SK-N-SH (cell line): ENCODE results near the gene NBEAL1. TPM values are rescaled to one million over a fixed set of nuclear protein-coding genes. Genes with fewer than 3 reads are reported as not detected.
"Not testable (repeated sequence)": the region's sequence is repeated elsewhere in the genome, so short reads cannot be mapped to it uniquely, and the experiment has no call there.

Experiments
- CTCF ChIA-PET: fragments of 300-600, 350-600 bp; formaldehyde crosslinking; extraction: SDS; loops from one replicate; lab custom pipeline; 2021; lab: Yijun Ruan, JAX
- POLR2A ChIA-PET: fragments of 350-600 bp; sonication (Branson Sonifier 250); formaldehyde crosslinking; extraction: SDS; loops from one replicate; lab custom pipeline; 2020; ENCODE audit warnings: antibody characterized with exemption, inconsistent platforms; lab: Yijun Ruan, JAX
- DNase-seq: peaks from one replicate; pipeline ENCODE4 v3.0.0; 2012
- H2AFZ ChIP-seq: fragments of 200-600 bp; sonication (generic); 2 replicates; pipeline ENCODE4 v1.8.1; 2016; ENCODE audit warnings: antibody characterized with exemption, mild to moderate bottlenecking, low read depth
- H3F3A ChIP-seq: fragments of 200-600 bp; sonication (generic); replicated peaks from 2 replicates; pipeline ENCODE3; 2016; ENCODE audit warnings: antibody characterized with exemption, mild to moderate bottlenecking; ENCODE audit not compliant: insufficient read depth
- H3K27ac ChIP-seq, 2 experiments: fragments of 200-500 bp in 1 of 2; fragments of 200-600 bp in 1 of 2; sonication (Bioruptor generic) in 1 of 2; sonication (generic), shearing (Covaris generic) in 1 of 2; 2 replicates each; pipeline versions ENCODE4 v1.5.1 to v1.6.1; 2014 to 2016; ENCODE audit warnings: low read depth in 2 of 2, inconsistent platforms in 1 of 2, low read length in 1 of 2, mild to moderate bottlenecking in 1 of 2, mixed read lengths in 1 of 2
- H3K27me3 ChIP-seq: fragments of 200-600 bp; sonication (generic), shearing (Covaris generic); 2 replicates; pipeline ENCODE4 v1.6.1; 2016; ENCODE audit warnings: mixed run types; ENCODE audit not compliant: insufficient read depth
- H3K36me3 ChIP-seq, 2 experiments: fragments of 200-500 bp in 1 of 2; fragments of 200-600 bp in 1 of 2; sonication (Bioruptor generic) in 1 of 2; sonication (generic) in 1 of 2; replicated peaks in 1 of 2; 2 replicates each; pipeline versions ENCODE3 to v1.5.1; 2014 to 2016; ENCODE audit warnings: low read length in 1 of 2, mild to moderate bottlenecking in 1 of 2; ENCODE audit not compliant: insufficient read depth in 2 of 2, control insufficient read depth in 1 of 2
- H3K4me1 ChIP-seq, 2 experiments: fragments of 200-500 bp in 1 of 2; fragments of 200-600 bp in 1 of 2; sonication (Bioruptor generic) in 1 of 2; sonication (generic), shearing (Covaris generic) in 1 of 2; 2 replicates each; pipeline versions ENCODE4 v1.5.1 to v1.6.1; 2014 to 2016; ENCODE audit warnings: low read depth in 1 of 2, low read length in 1 of 2, mixed run types in 1 of 2; ENCODE audit not compliant: insufficient read depth in 2 of 2, control insufficient read depth in 1 of 2
- H3K4me2 ChIP-seq: fragments of 200-600 bp; sonication (generic), shearing (Covaris generic); 2 replicates; pipeline ENCODE4 v1.6.1; 2017; ENCODE audit warnings: mixed run types
- H3K4me3 ChIP-seq, 2 experiments: fragments of 200-500 bp in 1 of 2; fragments of 200-600 bp in 1 of 2; sonication (Bioruptor generic) in 1 of 2; sonication (generic), shearing (Covaris generic) in 1 of 2; 2 replicates each; pipeline versions ENCODE4 v1.5.1 to v1.8.1; 2014 to 2016; ENCODE audit warnings: low read depth in 2 of 2, inconsistent platforms in 1 of 2, low read length in 1 of 2, mild to moderate bottlenecking in 1 of 2, mixed read lengths in 1 of 2, moderate library complexity in 1 of 2
- H3K79me2 ChIP-seq: fragments of 200-600 bp; sonication (generic); 2 replicates; pipeline ENCODE4 v1.8.1; 2017; ENCODE audit warnings: mild to moderate bottlenecking; ENCODE audit not compliant: insufficient read depth
- H3K9ac ChIP-seq: fragments of 200-600 bp; sonication (generic); 2 replicates; pipeline ENCODE4 v1.6.1; 2017; ENCODE audit warnings: mixed run types
- H3K9me2 ChIP-seq: fragments of 200-600 bp; sonication (generic); 2 replicates; pipeline ENCODE4 v1.6.1; 2017; ENCODE audit warnings: mixed run types
- H3K9me3 ChIP-seq: fragments of 200-600 bp; sonication (generic); 2 replicates; pipeline ENCODE4 v1.6.1; 2017; ENCODE audit warnings: mixed run types, mild to moderate bottlenecking, moderate library complexity
- H4K20me1 ChIP-seq: fragments of 200-600 bp; sonication (generic); 2 replicates; pipeline ENCODE4 v1.6.1; 2017; ENCODE audit warnings: mild to moderate bottlenecking, mixed run types; ENCODE audit not compliant: insufficient read depth
- CHD2 ChIP-seq: fragments of 150-350 bp; IDR thresholded peaks from 2 replicates; pipeline ENCODE4 v1.6.1; 2018; ENCODE audit warnings: low read length; ENCODE audit not compliant: partially characterized antibody
- FOXJ3 ChIP-seq: sonication (generic); formaldehyde crosslinking; IDR thresholded peaks from 2 replicates; pipeline ENCODE4 v1.5.1; 2020; ENCODE audit warnings: mild to moderate bottlenecking, missing genetic modification reagents
- MXI1 ChIP-seq: IDR thresholded peaks from 2 replicates; pipeline ENCODE4 v1.6.1; 2012; ENCODE audit warnings: mild to moderate bottlenecking, low read depth, low read length, improper control_type of control experiment
- RCOR1 ChIP-seq: fragments of 150-350 bp; IDR thresholded peaks from 2 replicates; pipeline ENCODE4 v1.6.1; 2017; ENCODE audit warnings: antibody characterized with exemption, low read length
- TCF12 ChIP-seq: IDR thresholded peaks from 2 replicates; pipeline ENCODE4 v1.4.0; 2012
- WGBS: methylation state at CpG from one replicate; pipeline ENCODE4 v1.1.6; 2017; ENCODE audit warnings: low lambda C conversion rate; 5-methylcytosine and 5-hydroxymethylcytosine counted together
- polyA plus RNA-seq, 3 experiments: library from polyadenylated mRNA; depleted of rRNA; stranded (reverse); fragments of >200 nt; gene quantifications; 2 replicates each; pipeline ENCODE4 v1.2.3, GENCODE V29; 2012
- TF ChIP-seq, protein P1 (sequence below): fragments of 150-350 bp; IDR thresholded peaks from 2 replicates; pipeline ENCODE4 v1.6.1; 2016; ENCODE audit warnings: mild to moderate bottlenecking, low read depth, low read length

Gene NBEAL1
- polyA plus RNA-seq, 1 of the 3 experiments (the other 2 are of a cell fraction), result 3.3 TPM

DNA sequence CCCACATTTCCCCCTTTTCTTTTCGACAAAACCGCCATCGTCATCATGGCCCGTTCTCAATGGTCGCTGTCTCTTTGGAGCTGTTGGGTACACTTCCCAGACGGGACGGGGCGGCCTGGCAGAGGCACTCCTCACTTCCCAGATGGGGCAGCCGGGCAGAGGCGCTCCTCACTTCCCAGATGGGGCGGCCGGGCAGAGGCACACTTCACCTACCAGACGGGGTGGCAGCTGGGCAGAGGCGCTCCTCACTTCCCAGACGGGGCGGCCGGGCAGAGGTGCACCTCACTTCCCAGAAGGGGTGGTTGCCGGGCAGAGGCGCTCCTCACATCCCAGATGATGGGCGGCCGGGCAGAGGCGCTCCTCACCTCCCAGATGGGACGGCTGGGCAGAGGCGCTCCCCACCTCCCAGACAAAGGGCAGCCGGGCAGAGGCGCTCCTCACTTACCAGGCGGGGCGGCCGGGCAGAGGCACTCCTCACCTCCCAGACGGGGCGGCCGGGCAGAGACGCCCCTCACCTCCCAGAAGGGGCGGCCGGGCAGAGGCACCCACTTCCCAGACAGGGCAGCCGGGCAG is 51.9 kb downstream of the NBEAL1 start:
- POLR2A ChIA-PET, H3K4me2 ChIP-seq, H2AFZ ChIP-seq, H3K27ac ChIP-seq, H3K9me3 ChIP-seq, H3K9ac ChIP-seq, H3K4me3 ChIP-seq, DNase-seq, H3K79me2 ChIP-seq, CTCF ChIA-PET, H3F3A ChIP-seq, H4K20me1 ChIP-seq, H3K4me1 ChIP-seq, H3K9me2 ChIP-seq, H3K27me3 ChIP-seq: not testable (repeated sequence)
- H3K36me3 ChIP-seq, result peaks cover 8 to 31% of the 10 kb centered on the region in 2 experiments
- WGBS, result 98% methylated on average over 27 of the region's 36 CpGs

DNA sequence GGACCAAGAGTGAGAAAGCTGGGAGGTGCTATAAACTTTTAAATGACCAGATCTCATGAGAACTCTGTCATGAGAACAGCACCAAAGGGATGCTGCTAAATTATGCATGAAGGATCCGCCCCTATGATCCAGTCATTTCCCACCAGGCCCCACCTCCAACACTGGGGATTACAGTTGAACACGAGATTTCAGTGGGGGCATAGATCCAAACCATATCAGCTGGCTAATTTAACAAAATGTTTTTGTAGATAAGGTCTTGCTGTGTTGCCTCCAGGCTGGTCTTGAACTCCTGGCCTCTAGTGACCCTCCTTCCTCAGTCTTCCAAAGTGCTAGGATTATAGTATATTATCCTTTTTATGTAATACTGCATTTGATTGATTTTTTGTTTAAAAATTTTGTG is 56.0 kb downstream of the NBEAL1 start:
- TF ChIP-seq TCF12 (no peak), MXI1 (no peak), RCOR1 (no peak), CHD2 (no peak)
- TF ChIP-seq, protein P1, sequence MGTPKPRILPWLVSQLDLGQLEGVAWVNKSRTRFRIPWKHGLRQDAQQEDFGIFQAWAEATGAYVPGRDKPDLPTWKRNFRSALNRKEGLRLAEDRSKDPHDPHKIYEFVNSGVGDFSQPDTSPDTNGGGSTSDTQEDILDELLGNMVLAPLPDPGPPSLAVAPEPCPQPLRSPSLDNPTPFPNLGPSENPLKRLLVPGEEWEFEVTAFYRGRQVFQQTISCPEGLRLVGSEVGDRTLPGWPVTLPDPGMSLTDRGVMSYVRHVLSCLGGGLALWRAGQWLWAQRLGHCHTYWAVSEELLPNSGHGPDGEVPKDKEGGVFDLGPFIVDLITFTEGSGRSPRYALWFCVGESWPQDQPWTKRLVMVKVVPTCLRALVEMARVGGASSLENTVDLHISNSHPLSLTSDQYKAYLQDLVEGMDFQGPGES, result no peak
- no peak overlapping the region for H3K4me2 ChIP-seq
- H3F3A ChIP-seq, result peaks cover 4% of the 10 kb centered on the region
- H3K4me3 ChIP-seq, result no peak overlapping the region
- POLR2A ChIA-PET, result no interaction called here
- H4K20me1 ChIP-seq, result no peaks in the 10 kb centered on the region
- no peaks in the 10 kb centered on the region for H3K79me2 ChIP-seq
- H3K9me2 ChIP-seq, result no peaks in the 10 kb centered on the region
- no peaks in the 10 kb centered on the region; a peak in 1 of 4 replicates for H3K4me1 ChIP-seq
- CTCF ChIA-PET, result no interaction called here
- no peaks in the 10 kb centered on the region for H3K27me3 ChIP-seq
- no peak overlapping the region for H2AFZ ChIP-seq
- H3K9ac ChIP-seq, result no peak overlapping the region
- WGBS, result 69% methylated on average over 2 of the region's 2 CpGs
- no peak for DNase-seq
- peaks cover 11 to 41% of the 10 kb centered on the region in 2 experiments for H3K36me3 ChIP-seq
- no peak overlapping the region for H3K27ac ChIP-seq
- H3K9me3 ChIP-seq, result peaks cover 15% of the 10 kb centered on the region; the same call in 1 of the 2 replicates

DNA sequence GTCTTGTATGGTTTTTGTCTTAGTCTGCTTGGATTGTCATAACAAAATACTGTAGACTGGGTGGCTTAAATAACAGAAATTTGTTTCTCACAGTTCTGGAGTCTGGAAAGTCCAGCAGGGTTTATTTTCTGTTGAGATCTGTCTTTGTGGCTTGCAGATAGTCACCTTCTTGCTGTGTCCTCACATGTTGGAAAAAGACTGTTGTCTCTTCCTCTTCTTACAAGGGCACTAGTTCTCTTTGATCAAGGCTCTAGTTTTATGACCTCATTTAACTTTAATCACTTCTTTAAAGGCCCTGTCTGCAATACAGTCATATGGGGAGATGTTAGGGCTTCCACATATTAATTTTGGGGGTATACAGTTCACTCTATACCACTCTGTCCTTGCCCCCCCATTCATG is 56.5 kb downstream of the NBEAL1 start:
- ChIA-PET CTCF (no interaction called here), POLR2A (no interaction called here)
- Histone ChIP-seq H3K4me1 (no peaks in the 10 kb centered on the region; a peak in 1 of 4 replicates), H3K27me3 (no peaks in the 10 kb centered on the region), H3K79me2 (no peaks in the 10 kb centered on the region), H3K9ac (no peak overlapping the region), H3K4me3 (no peak overlapping the region), H2AFZ (no peak overlapping the region), H3K4me2 (no peak overlapping the region), H3F3A (peaks cover 4% of the 10 kb centered on the region), H3K36me3 (peaks cover 11 to 37% of the 10 kb centered on the region in 2 experiments), H3K9me2 (no peaks in the 10 kb centered on the region), H4K20me1 (no peaks in the 10 kb centered on the region), H3K27ac (no peak overlapping the region), H3K9me3 (peaks cover 15% of the 10 kb centered on the region; the same call in 1 of the 2 replicates)
- TF ChIP-seq FOXJ3 (CRISPR knock-in tag), result no peak
- no peak for DNase-seq
